HepG2 (cell line): Measurements from ENCODE around the gene ARHGEF10L. TPM values are rescaled to one million over a fixed set of nuclear protein-coding genes. Genes with fewer than 3 reads are reported as not detected.

Experiments
- AGO2 ChIP-seq: fragments of 200-400 bp; formaldehyde crosslinking; optimal IDR thresholded peaks from 2 replicates; pipeline ENCODE3; 2017; ENCODE audit warnings: mild to moderate bottlenecking, low read depth, low read length, moderate library complexity
- BORCS8-MEF2B ChIP-seq: sonication (generic); formaldehyde crosslinking; IDR thresholded peaks from 2 replicates; pipeline ENCODE4 v1.8.0; 2022; ENCODE audit warnings: mild to moderate bottlenecking, missing genetic modification reagents
- DMAP1 ChIP-seq: IDR thresholded peaks from 2 replicates; pipeline ENCODE4 v1.6.1; 2016
- FOXM1 ChIP-seq: sonication (generic); formaldehyde crosslinking; IDR thresholded peaks from 2 replicates; pipeline ENCODE4 v1.5.0; 2020; ENCODE audit warnings: missing genetic modification reagents
- KLF9 ChIP-seq: IDR thresholded peaks from 2 replicates; pipeline ENCODE4 v1.6.1; 2016; ENCODE audit warnings: low read depth
- MATR3 ChIP-seq: sonication (generic); formaldehyde crosslinking; IDR thresholded peaks from 2 replicates; pipeline ENCODE4 v1.4.0; 2020; ENCODE audit warnings: missing genetic modification reagents
- MEIS1 ChIP-seq: sonication (generic); formaldehyde crosslinking; IDR thresholded peaks from 2 replicates; pipeline ENCODE4 v1.9.0; 2021; ENCODE audit warnings: mild to moderate bottlenecking, missing genetic modification reagents, moderate library complexity, borderline replicate concordance
- MYC ChIP-seq: sonication (generic); formaldehyde crosslinking; IDR thresholded peaks from 2 replicates; pipeline ENCODE4 v1.9.0; 2021; ENCODE audit warnings: missing genetic modification reagents, borderline replicate concordance
- NFE2L2 ChIP-seq: fragments of 150-350 bp; IDR thresholded peaks from 2 replicates; pipeline ENCODE4 v1.6.1; 2014; ENCODE audit warnings: low read length
- PITX1 ChIP-seq: sonication (generic); formaldehyde crosslinking; IDR thresholded peaks from 2 replicates; pipeline ENCODE4 v1.5.1; 2020; ENCODE audit warnings: mild to moderate bottlenecking, missing genetic modification reagents
- RARG ChIP-seq: sonication (generic); formaldehyde crosslinking; IDR thresholded peaks from 2 replicates; pipeline ENCODE4 v1.4.0; 2020; ENCODE audit warnings: low read depth, mild to moderate bottlenecking, missing genetic modification reagents
- RBAK ChIP-seq: sonication (generic); formaldehyde crosslinking; IDR thresholded peaks from 2 replicates; pipeline ENCODE4 v1.5.1; 2020; ENCODE audit warnings: mild to moderate bottlenecking, missing genetic modification reagents
- RFX3 ChIP-seq: IDR thresholded peaks from 2 replicates; pipeline ENCODE4 v1.6.1; 2016; ENCODE audit warnings: missing biosample characterization, missing genetic modification reagents
- RNF219 ChIP-seq: sonication (generic); formaldehyde crosslinking; IDR thresholded peaks from 2 replicates; pipeline ENCODE4 v1.5.0; 2020; ENCODE audit warnings: mild to moderate bottlenecking, missing genetic modification reagents
- SAFB2 ChIP-seq: sonication (generic); formaldehyde crosslinking; IDR thresholded peaks from 2 replicates; pipeline ENCODE4 v1.5.1; 2020; ENCODE audit warnings: missing genetic modification reagents, low read depth, mild to moderate bottlenecking, borderline replicate concordance
- SAP130 ChIP-seq: IDR thresholded peaks from 2 replicates; pipeline ENCODE4 v1.6.1; 2016; ENCODE audit warnings: low read depth
- SOX13 ChIP-seq, 3 experiments: fragments of 450-650 bp in 1 of 3; sonication (generic) in 1 of 3; formaldehyde crosslinking in 1 of 3; IDR thresholded peaks in 2 of 3; conservative IDR thresholded peaks in 1 of 3; 2 replicates each; pipeline versions ENCODE4 v1.5.0 to v1.6.1; 2016 to 2020; ENCODE audit warnings: antibody characterized with exemption in 1 of 3, mild to moderate bottlenecking in 1 of 3, missing compliant biosample characterization in 1 of 3, missing genetic modification reagents in 1 of 3, moderate library complexity in 1 of 3
- STAG1 ChIP-seq: sonication (generic); formaldehyde crosslinking; IDR thresholded peaks from 2 replicates; pipeline ENCODE4 v1.4.0; 2020; ENCODE audit warnings: missing genetic modification reagents
- SYNCRIP ChIP-seq: fragments of 200-400 bp; formaldehyde crosslinking; IDR thresholded peaks from 2 replicates; pipeline ENCODE4 v1.6.1; 2018; ENCODE audit warnings: mild to moderate bottlenecking, low read depth, low read length; ENCODE audit not compliant: insufficient read depth
- TMF1 ChIP-seq: sonication (generic); formaldehyde crosslinking; IDR thresholded peaks from 2 replicates; pipeline ENCODE4 v1.8.1; 2022; ENCODE audit warnings: low read depth, missing genetic modification reagents
- U2AF2 ChIP-seq: fragments of 200-400 bp; formaldehyde crosslinking; IDR thresholded peaks from 2 replicates; pipeline ENCODE4 v1.6.1; 2017; ENCODE audit warnings: low read depth, mild to moderate bottlenecking, low read length
- ZNF143 ChIP-seq: sonication (generic); formaldehyde crosslinking; IDR thresholded peaks from 2 replicates; pipeline ENCODE4 v1.4.0; 2020; ENCODE audit warnings: missing genetic modification reagents
- ZNF232 ChIP-seq: sonication (generic); formaldehyde crosslinking; IDR thresholded peaks from 2 replicates; pipeline ENCODE4 v1.4.0; 2020; ENCODE audit warnings: missing genetic modification reagents, borderline replicate concordance
- ZNF451 ChIP-seq: sonication (generic); formaldehyde crosslinking; IDR thresholded peaks from 2 replicates; pipeline ENCODE4 v1.5.0; 2020; ENCODE audit warnings: mild to moderate bottlenecking, missing genetic modification reagents
- ZNF460 ChIP-seq: sonication (generic); formaldehyde crosslinking; IDR thresholded peaks from 2 replicates; pipeline ENCODE4 v1.5.1; 2020; ENCODE audit warnings: missing genetic modification reagents, mild to moderate bottlenecking, borderline replicate concordance
- ZNF562 ChIP-seq: sonication (generic); formaldehyde crosslinking; IDR thresholded peaks from 2 replicates; pipeline ENCODE4 v1.8.0; 2022; ENCODE audit warnings: missing genetic modification reagents, borderline replicate concordance
- ZNF781 ChIP-seq: sonication (generic); formaldehyde crosslinking; IDR thresholded peaks from 2 replicates; pipeline ENCODE4 v1.5.1; 2020; ENCODE audit warnings: borderline replicate concordance, mild to moderate bottlenecking, missing genetic modification reagents; ENCODE audit errors: not compliant biosample characterization
- ZNF792 ChIP-seq: IDR thresholded peaks from 2 replicates; pipeline ENCODE4 v1.6.1; 2016
- polyA plus RNA-seq, 8 experiments: library from polyadenylated mRNA; depleted of rRNA in 3 of 8; stranded (reverse) in 7 of 8; unstranded in 1 of 8; fragments of >200 nt; fragmentation: Illumina TruSeq in 4 of 8; extraction: Trizol in 4 of 8; gene quantifications; 2 replicates each; pipeline versions ENCODE4 v1.2.1 to v1.2.3, GENCODE V29; 2011 to 2016; ENCODE audit warnings: low read depth in 4 of 8, missing spikeins in 1 of 8, mixed read lengths in 1 of 8; ENCODE audit not compliant: insufficient read depth in 1 of 8
- total RNA-seq, 5 experiments: library from RNA; depleted of rRNA; stranded (reverse); fragments of >200 nt; fragmentation: Illumina TruSeq; extraction: Trizol; gene quantifications; 2 replicates each; pipeline ENCODE4 v1.2.3, GENCODE V29; 2016; ENCODE audit warnings: low read depth in 1 of 5

The ARHGEF10L gene
- total and polyA plus RNA-seq, 2 of the 13 experiments (the other 11 are each of a cell fraction or from before 2014, with no cell fraction given), result 46.5 to 78.3 TPM

GRCh38 chr1:17591814-17592430 lies 52.4 kb downstream of the ARHGEF10L start (continued):
- TF ChIP-seq RNF219 (peak; percentile 96), SAP130 (CRISPR knock-in tag) (peak; percentile 96), ZNF232 (CRISPR knock-in tag) (peak; percentile 98; the same call in 1 of the 2 replicates), PITX1 (CRISPR knock-in tag) (peak; percentile 89), BORCS8-MEF2B (peak; percentile 95), RARG (CRISPR knock-in tag) (0 out of 2 replicates have a peak, but pooled peaks have one; percentile 61), STAG1 (CRISPR knock-in tag) (peak; percentile 60), MATR3 (no peak), FOXM1 (peak; percentile 47; the same call in 1 of the 2 replicates), RBAK (CRISPR knock-in tag) (no peak), SOX13 (IDR thresholded peaks at IDR 0.05) (peak; percentile 61; the same call in 1 of the 2 replicates), SOX13 (CRISPR knock-in tag; conservative IDR thresholded peaks at IDR 0.05 in 1 of 2, IDR thresholded peaks at IDR 0.05 in 1 of 2) (peak in 1 of 2 experiments; percentile 85; a peak in 2 of 4 replicates), SAFB2 (CRISPR knock-in tag) (no peak; the same call in 1 of the 2 replicates), SYNCRIP (no peak), ZNF792 (CRISPR knock-in tag) (peak; percentile 94; the same call in 1 of the 2 replicates), MEIS1 (CRISPR knock-in tag) (peak; percentile 82; the same call in 1 of the 2 replicates), AGO2 (no peak), U2AF2 (no peak), MYC (CRISPR knock-in tag) (peak; percentile 98), ZNF562 (no peak), DMAP1 (CRISPR knock-in tag) (peak; percentile 89), ZNF451 (CRISPR knock-in tag) (peak; percentile 91), ZNF781 (CRISPR knock-in tag) (peak; percentile 82), NFE2L2 (0 out of 2 replicates have a peak, but pooled peaks have one; percentile 21), KLF9 (CRISPR knock-in tag) (peak; percentile 85), TMF1 (CRISPR knock-in tag) (peak; percentile 88), ZNF460 (CRISPR knock-in tag) (peak; percentile 61; the same call in 1 of the 2 replicates), RFX3 (no peak), ZNF143 (CRISPR knock-in tag) (peak; percentile 83)
